ENCODE measurements around the gene ZCCHC24.

DNA sequence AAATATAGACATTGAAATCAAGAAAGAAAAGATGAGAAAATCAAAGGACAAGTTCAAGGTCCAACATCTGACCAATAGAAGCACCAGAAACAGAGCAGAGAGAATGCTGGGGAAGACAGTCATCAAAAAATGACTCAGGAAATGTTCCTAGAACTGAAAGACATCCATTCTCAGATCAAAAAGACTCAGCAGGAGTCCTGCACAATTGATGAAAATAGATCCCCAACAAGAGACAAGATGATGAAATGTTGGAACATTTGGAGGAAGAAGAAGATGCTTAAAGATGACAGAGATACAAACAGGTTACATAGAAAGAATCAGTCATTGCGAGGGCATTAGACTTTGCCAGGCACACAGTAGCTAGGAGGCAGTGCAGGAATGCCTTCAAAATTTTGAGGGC lies 36.9 kb upstream of the ZCCHC24 start:
- no peak for TF ChIP-seq POLR2A (IDR thresholded peaks at IDR 0.05)
- TF ChIP-seq, protein P1, sequence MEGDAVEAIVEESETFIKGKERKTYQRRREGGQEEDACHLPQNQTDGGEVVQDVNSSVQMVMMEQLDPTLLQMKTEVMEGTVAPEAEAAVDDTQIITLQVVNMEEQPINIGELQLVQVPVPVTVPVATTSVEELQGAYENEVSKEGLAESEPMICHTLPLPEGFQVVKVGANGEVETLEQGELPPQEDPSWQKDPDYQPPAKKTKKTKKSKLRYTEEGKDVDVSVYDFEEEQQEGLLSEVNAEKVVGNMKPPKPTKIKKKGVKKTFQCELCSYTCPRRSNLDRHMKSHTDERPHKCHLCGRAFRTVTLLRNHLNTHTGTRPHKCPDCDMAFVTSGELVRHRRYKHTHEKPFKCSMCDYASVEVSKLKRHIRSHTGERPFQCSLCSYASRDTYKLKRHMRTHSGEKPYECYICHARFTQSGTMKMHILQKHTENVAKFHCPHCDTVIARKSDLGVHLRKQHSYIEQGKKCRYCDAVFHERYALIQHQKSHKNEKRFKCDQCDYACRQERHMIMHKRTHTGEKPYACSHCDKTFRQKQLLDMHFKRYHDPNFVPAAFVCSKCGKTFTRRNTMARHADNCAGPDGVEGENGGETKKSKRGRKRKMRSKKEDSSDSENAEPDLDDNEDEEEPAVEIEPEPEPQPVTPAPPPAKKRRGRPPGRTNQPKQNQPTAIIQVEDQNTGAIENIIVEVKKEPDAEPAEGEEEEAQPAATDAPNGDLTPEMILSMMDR (IDR thresholded peaks at IDR 0.05): no peak
